Prostate gland (tissue), 2 donors: ENCODE data around the gene CNEP1R1. TPM values are rescaled to one million over a fixed set of nuclear protein-coding genes. Genes with fewer than 3 reads are reported as not detected.

ENCODE experiments used
- DNase-seq: peaks from one replicate; pipeline ENCODE4 v3.0.0-alpha.2; 2019; ENCODE audit warnings: low spot score
- H3K27ac ChIP-seq, 2 donors: fragments of 200-600 bp; sonication (generic); 2 replicates each; pipeline ENCODE4 v1.5.1; 2017 to 2019
- H3K27me3 ChIP-seq: fragments of 200-600 bp; sonication (generic); replicated peaks from 2 replicates; pipeline ENCODE4 v1.5.1; 2019; ENCODE audit not compliant: insufficient read depth
- H3K36me3 ChIP-seq, 2 donors: fragments of 200-600 bp; sonication (generic); 1 replicate in 1 of 2; 2 replicates in 1 of 2; pipeline versions ENCODE4 v1.5.1 to v1.8.1; 2017 to 2019
- H3K4me1 ChIP-seq: fragments of 200-600 bp; sonication (generic); replicated peaks from 2 replicates; pipeline ENCODE4 v1.5.1; 2019
- H3K4me3 ChIP-seq, 2 donors: fragments of 200-600 bp; sonication (generic); 2 replicates each; pipeline ENCODE4 v1.5.1; 2017 to 2019
- H3K9me3 ChIP-seq: fragments of 200-600 bp; sonication (generic); 2 replicates; pipeline ENCODE4 v1.5.1; 2017
- CTCF ChIP-seq, 4 experiments: fragments of 200-600 bp in 2 of 4; fragments of 450-650 bp in 2 of 4; sonication (generic) in 2 of 4; IDR thresholded peaks; 1 replicate in 3 of 4; 2 replicates in 1 of 4; pipeline ENCODE4 v1.5.1; 2016 to 2019; ENCODE audit warnings: antibody characterized with exemption in 4 of 4, mild to moderate bottlenecking in 2 of 4, moderate library complexity in 2 of 4
- POLR2A ChIP-seq: fragments of 450-650 bp; IDR thresholded peaks from one replicate; pipeline ENCODE4 v1.6.1; 2016; ENCODE audit warnings: antibody characterized with exemption, mild to moderate bottlenecking
- POLR2AphosphoS5 ChIP-seq: sonication (generic); formaldehyde crosslinking; IDR thresholded peaks from one replicate; pipeline ENCODE4 v1.6.1; 2017; ENCODE audit warnings: antibody characterized with exemption
- WGBS: methylation state at CpG from one replicate; pipeline ENCODE4 v1.1.5; 2018; 5-methylcytosine and 5-hydroxymethylcytosine counted together
- intact Hi-C: fragments of 100-400 bp; cut with DNase I; formaldehyde crosslinking; loops from one replicate; pipeline ENCODE4 v1.14.2; 2022
- total RNA-seq, 2 donors: library from RNA; depleted of rRNA; stranded (reverse); fragments of >200 nt; gene quantifications; one replicate each; pipeline ENCODE4 v1.1.0, GENCODE V29; 2016

The CNEP1R1 gene
- total RNA-seq, 2 donors from 2014 or later, result 9.7 to 41.9 TPM

GRCh38 chr16:50066482-50067289 lies 41.7 kb downstream of the CNEP1R1 start:
- 26% methylated on average over 29 of the region's 34 CpGs for WGBS
- H3K9me3 ChIP-seq, result no peaks in the 10 kb centered on the region
- intact Hi-C loops, result loop anchor here (2.0 to 5.0 kb wide), 3 partner anchors 86 to 296 kb away; partner anchors contain the start of gene TENT4B
- H3K36me3 ChIP-seq, result no peaks in the 10 kb centered on the region
- peak overlapping the region; percentile 81 to 88 for H3K4me3 ChIP-seq
- H3K27me3 ChIP-seq, result no peaks in the 10 kb centered on the region
- H3K4me1 ChIP-seq, result no peaks in the 10 kb centered on the region
- peak overlapping the region; percentile 88 for H3K27ac ChIP-seq
- TF ChIP-seq POLR2A (no peak), CTCF (IDR thresholded peaks at IDR 0.05) (peak in 1 of 4 experiments; percentile 27), POLR2AphosphoS5 (no peak)
- DNase-seq, result no peak

- 42% methylated on average over 3 of the region's 3 CpGs for WGBS
- TF ChIP-seq CTCF (IDR thresholded peaks at IDR 0.05) (peak in 3 of 4 experiments; percentile 12 to 34 (median 26)), POLR2AphosphoS5 (no peak)
- Histone ChIP-seq H3K27ac (no peak overlapping the region), H3K36me3 (no peaks in the 10 kb centered on the region), H3K27me3 (no peaks in the 10 kb centered on the region), H3K9me3 (no peaks in the 10 kb centered on the region), H3K4me3 (no peak overlapping the region), H3K4me1 (no peaks in the 10 kb centered on the region)
- intact Hi-C loops, result loop anchor here (2.0 to 5.0 kb wide), 3 partner anchors 85 to 295 kb away; partner anchors contain the start of gene TENT4B
- no peak for DNase-seq
Measured at GRCh38 chr16:50067290-50067853, 42.3 kb downstream of the CNEP1R1 start.

- Histone ChIP-seq H3K27ac (no peak overlapping the region), H3K27me3 (no peaks in the 10 kb centered on the region)
- intact Hi-C loops, result loop anchor here (5.0 kb wide), 2 partner anchors 144 to 294 kb away; no protein-coding TSS in a partner anchor
Measured at GRCh38 chr16:50068550-50068949, 43.5 kb downstream of the CNEP1R1 start.

GRCh38 chr16:50069060-50069459 lies 44.0 kb downstream of the CNEP1R1 start:
- no peak for DNase-seq
- Histone ChIP-seq H3K4me1 (no peaks in the 10 kb centered on the region), H3K36me3 (no peaks in the 10 kb centered on the region), H3K27ac (no peak overlapping the region), H3K4me3 (no peak overlapping the region), H3K27me3 (no peaks in the 10 kb centered on the region), H3K9me3 (no peaks in the 10 kb centered on the region)
- intact Hi-C loops, result loop anchor here (5.0 kb wide), 2 partner anchors 143 to 293 kb away; no protein-coding TSS in a partner anchor
- no peak for TF ChIP-seq POLR2A
- no peak for TF ChIP-seq POLR2AphosphoS5
- TF ChIP-seq CTCF (IDR thresholded peaks at IDR 0.05), result no peak
- WGBS, result 92% methylated on average over 1 of the region's 1 CpG

More at GRCh38 chr16:50068550-50068949, 43.5 kb downstream of the CNEP1R1 start:
- Histone ChIP-seq H3K36me3 (no peaks in the 10 kb centered on the region), H3K9me3 (no peaks in the 10 kb centered on the region), H3K4me3 (no peak overlapping the region), H3K4me1 (no peaks in the 10 kb centered on the region)
- 83% methylated on average over 4 of the region's 4 CpGs for WGBS
- no peak for DNase-seq
- TF ChIP-seq POLR2AphosphoS5, result no peak

- no peaks in the 10 kb centered on the region for H3K27me3 ChIP-seq
- no peaks in the 10 kb centered on the region for H3K36me3 ChIP-seq
- no peak overlapping the region for H3K4me3 ChIP-seq
- H3K4me1 ChIP-seq, result no peaks in the 10 kb centered on the region
- intact Hi-C loops, result no loop called here
- no peak for DNase-seq
- no peak overlapping the region for H3K27ac ChIP-seq
- no peaks in the 10 kb centered on the region for H3K9me3 ChIP-seq
- TF ChIP-seq CTCF (IDR thresholded peaks at IDR 0.05) (no peak), POLR2AphosphoS5 (no peak)
- 83% methylated on average over 2 of the region's 2 CpGs for WGBS
Measured at GRCh38 chr16:50071075-50071671, 46.1 kb downstream of the CNEP1R1 start.
